ENCODE data around the gene KCNK15.

- TF ChIP-seq CTCF (optimal IDR thresholded peaks at IDR 0.05 in 1 of 3, IDR thresholded peaks at IDR 0.05 in 1 of 3, conservative IDR thresholded peaks at IDR 0.05 in 1 of 3; ENCODE audit: extremely low read depth in 1 of 3, insufficient read depth in 2 of 3, low read length in 3 of 3) (no peak), EZH2 (IDR thresholded peaks at IDR 0.05; ENCODE audit: low read length) (no peak)
Measured at GRCh38 chr20:44714701-44715498, 30.8 kb upstream of the KCNK15 start, which contains the start of gene CCN5.

Data from keratinocyte (primary cell).